ENCODE measurements around the gene YDJC. TPM values are rescaled to one million over a fixed set of nuclear protein-coding genes. Genes with fewer than 3 reads are reported as not detected.

Gene YDJC
- polyA plus RNA-seq, 4 donors, result 34.5 to 46.7 (median 42.2) TPM

Other genes starting within 250 kb of the YDJC start
- under 1 TPM in 2 of 4 donors, not detected in 2; 0.01 to 0.07 TPM for gene RIMBP3B, start 246.3 kb downstream of the YDJC start, polyA plus RNA-seq
- 10 to 100 TPM in 1 of 4 donors, 1 to 10 TPM in 2, under 1 TPM in 1; 0.81 to 28.6 (median 1.5) TPM for gene HIC2, start 212.7 kb downstream of the YDJC start, polyA plus RNA-seq
- gene TMEM191C, start 162.6 kb downstream of the YDJC start, polyA plus RNA-seq, result 1 to 10 TPM; 2.0 to 6.0 (median 4.4) TPM
- under 1 TPM in 2 of 4 donors, not detected in 2; 0.04 to 0.06 TPM for gene RIMBP3C, start 78.6 kb downstream of the YDJC start, polyA plus RNA-seq
- gene UBE2L3, start 62.3 kb downstream of the YDJC start, polyA plus RNA-seq, result 10 to 100 TPM; 54.0 to 82.1 (median 64.7) TPM
- under 1 TPM; 0.21 to 0.40 (median 0.25) TPM for gene CCDC116, start 2.7 kb upstream of the YDJC start, polyA plus RNA-seq
- 100 to 1,000 TPM in 1 of 4 donors, 10 to 100 TPM in 3; 25.9 to 125 (median 49.8) TPM for gene SDF2L1, start 12.3 kb upstream of the YDJC start, polyA plus RNA-seq
- gene PPIL2, start 36.0 kb upstream of the YDJC start, polyA plus RNA-seq, result 10 to 100 TPM; 24.9 to 50.1 (median 32.5) TPM
- 1 to 10 TPM in 3 of 4 donors, under 1 TPM in 1; 0.22 to 2.3 (median 1.5) TPM for gene YPEL1, start 105.8 kb upstream of the YDJC start, polyA plus RNA-seq
- 10 to 100 TPM; 10.3 to 76.5 (median 14.2) TPM for gene MAPK1, start 237.6 kb upstream of the YDJC start, polyA plus RNA-seq

All from small intestine (tissue), 4 donors.